Gastrocnemius medialis (tissue), 4 donors: ENCODE data around the gene ARHGAP26.

Experiments
- POLR2A ChIP-seq, 2 donors: fragments of 450-650 bp; IDR thresholded peaks; one replicate each; pipeline ENCODE4 v1.6.1; 2017; ENCODE audit warnings: antibody characterized with exemption in 2 of 2, mild to moderate bottlenecking in 2 of 2, moderate library complexity in 2 of 2
- TF ChIP-seq, protein P1 (sequence below), 5 experiments: fragments of 450-650 bp in 3 of 5; fragments of 200-600 bp in 2 of 5; sonication (generic) in 2 of 5; IDR thresholded peaks in 4 of 5; conservative IDR thresholded peaks in 1 of 5; 1 replicate in 4 of 5; 2 replicates in 1 of 5; pipeline ENCODE4 v1.5.1; 2016 to 2019; ENCODE audit warnings: antibody characterized with exemption in 5 of 5, mild to moderate bottlenecking in 3 of 5, moderate library complexity in 3 of 5

DNA sequence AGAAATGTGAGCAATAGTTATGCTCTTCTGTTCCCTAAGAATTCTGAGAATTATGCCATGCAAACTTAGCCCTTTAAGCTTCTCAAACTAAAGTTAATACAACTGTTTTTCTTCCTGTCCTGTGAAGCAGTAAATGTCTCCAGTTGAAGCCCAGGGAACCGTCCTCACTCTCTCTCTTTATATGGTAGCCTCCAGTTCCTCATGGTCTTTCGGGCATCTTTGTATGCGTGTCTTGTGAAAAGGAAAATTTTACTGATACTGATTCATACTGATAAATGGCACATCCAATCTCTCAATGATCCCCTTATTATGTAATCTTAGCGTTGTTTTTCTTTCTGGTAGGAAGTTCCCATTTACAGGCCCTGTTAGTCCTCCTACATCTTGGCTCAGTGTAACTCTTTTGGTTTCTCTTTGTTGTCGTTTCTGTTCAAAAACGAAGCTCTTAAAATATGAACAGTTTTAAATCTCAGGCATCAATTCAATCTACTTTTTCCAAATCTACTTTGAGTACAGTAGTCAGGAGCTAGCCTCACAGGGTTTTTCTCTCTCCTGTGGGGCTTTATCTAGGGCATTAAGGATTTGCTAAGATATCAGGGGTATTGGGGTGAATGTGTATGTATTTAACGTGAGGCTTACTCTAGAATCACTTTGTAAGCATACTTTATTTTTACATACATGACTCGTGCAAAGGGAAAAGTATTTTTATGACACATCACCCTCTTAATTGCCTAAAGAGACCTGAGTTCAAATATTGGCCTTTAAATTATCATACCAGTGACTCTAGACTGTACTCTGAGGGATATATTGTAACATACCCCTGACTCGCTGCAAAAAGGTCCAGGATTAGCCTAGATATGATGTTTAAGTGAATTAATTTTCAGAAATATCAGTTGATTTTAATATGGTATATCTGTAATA, 375.3 kb downstream of the ARHGAP26 start:
- TF ChIP-seq, protein P1, sequence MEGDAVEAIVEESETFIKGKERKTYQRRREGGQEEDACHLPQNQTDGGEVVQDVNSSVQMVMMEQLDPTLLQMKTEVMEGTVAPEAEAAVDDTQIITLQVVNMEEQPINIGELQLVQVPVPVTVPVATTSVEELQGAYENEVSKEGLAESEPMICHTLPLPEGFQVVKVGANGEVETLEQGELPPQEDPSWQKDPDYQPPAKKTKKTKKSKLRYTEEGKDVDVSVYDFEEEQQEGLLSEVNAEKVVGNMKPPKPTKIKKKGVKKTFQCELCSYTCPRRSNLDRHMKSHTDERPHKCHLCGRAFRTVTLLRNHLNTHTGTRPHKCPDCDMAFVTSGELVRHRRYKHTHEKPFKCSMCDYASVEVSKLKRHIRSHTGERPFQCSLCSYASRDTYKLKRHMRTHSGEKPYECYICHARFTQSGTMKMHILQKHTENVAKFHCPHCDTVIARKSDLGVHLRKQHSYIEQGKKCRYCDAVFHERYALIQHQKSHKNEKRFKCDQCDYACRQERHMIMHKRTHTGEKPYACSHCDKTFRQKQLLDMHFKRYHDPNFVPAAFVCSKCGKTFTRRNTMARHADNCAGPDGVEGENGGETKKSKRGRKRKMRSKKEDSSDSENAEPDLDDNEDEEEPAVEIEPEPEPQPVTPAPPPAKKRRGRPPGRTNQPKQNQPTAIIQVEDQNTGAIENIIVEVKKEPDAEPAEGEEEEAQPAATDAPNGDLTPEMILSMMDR (IDR thresholded peaks at IDR 0.05 in 4 of 5, conservative IDR thresholded peaks at IDR 0.05 in 1 of 5), result no peak
- no peak for TF ChIP-seq POLR2A (IDR thresholded peaks at IDR 0.05)
